ENCODE data around the gene TBX18. TPM values are rescaled to one million over a fixed set of nuclear protein-coding genes. Genes with fewer than 3 reads are reported as not detected.

Gene TBX18
- total RNA-seq, 1 donor from 2014 or later, result 1.3 TPM

GRCh38 chr6:84667252-84668213 lies 96.9 kb downstream of the TBX18 start:
- no peak for DNase-seq (ENCODE audit: low read depth)
- H3K4me3 ChIP-seq (ENCODE audit: low read depth, low read length), result no peak overlapping the region
- TF ChIP-seq, protein P1, sequence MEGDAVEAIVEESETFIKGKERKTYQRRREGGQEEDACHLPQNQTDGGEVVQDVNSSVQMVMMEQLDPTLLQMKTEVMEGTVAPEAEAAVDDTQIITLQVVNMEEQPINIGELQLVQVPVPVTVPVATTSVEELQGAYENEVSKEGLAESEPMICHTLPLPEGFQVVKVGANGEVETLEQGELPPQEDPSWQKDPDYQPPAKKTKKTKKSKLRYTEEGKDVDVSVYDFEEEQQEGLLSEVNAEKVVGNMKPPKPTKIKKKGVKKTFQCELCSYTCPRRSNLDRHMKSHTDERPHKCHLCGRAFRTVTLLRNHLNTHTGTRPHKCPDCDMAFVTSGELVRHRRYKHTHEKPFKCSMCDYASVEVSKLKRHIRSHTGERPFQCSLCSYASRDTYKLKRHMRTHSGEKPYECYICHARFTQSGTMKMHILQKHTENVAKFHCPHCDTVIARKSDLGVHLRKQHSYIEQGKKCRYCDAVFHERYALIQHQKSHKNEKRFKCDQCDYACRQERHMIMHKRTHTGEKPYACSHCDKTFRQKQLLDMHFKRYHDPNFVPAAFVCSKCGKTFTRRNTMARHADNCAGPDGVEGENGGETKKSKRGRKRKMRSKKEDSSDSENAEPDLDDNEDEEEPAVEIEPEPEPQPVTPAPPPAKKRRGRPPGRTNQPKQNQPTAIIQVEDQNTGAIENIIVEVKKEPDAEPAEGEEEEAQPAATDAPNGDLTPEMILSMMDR (IDR thresholded peaks at IDR 0.05; ENCODE audit: insufficient read depth, low read length, severe bottlenecking), result no peak
- FAIRE-seq, result no peak
- H3K36me3 ChIP-seq (ENCODE audit: control insufficient read depth, insufficient read depth, low read length), result no peaks in the 10 kb centered on the region
- H3K27me3 ChIP-seq (ENCODE audit: control insufficient read depth, insufficient read depth, low read length), result no peaks in the 10 kb centered on the region

DNA sequence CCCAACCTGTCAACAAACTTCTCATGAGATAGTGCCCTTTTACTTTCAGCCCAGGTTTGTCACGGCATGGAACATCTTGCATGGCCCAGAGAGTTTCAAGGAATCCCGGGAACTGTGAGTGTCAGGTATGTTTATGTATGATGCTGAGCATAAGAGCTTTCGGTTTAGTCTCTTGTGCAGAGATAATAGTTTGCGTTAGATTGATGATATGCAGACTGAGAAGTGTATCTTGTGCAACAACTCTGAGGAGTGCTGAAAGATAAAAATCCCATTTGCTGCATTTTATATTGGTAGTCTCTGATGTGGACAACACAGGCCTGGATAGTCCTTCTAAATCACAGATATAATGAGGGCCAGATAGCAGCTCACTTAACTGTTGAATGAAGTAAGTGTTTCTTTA lies 99.0 kb downstream of the TBX18 start:
- TF ChIP-seq, protein P1 (IDR thresholded peaks at IDR 0.05; ENCODE audit: insufficient read depth, low read length, severe bottlenecking), result no peak
- DNase-seq (ENCODE audit: low read depth) (no peak), FAIRE-seq (no peak)

DNA sequence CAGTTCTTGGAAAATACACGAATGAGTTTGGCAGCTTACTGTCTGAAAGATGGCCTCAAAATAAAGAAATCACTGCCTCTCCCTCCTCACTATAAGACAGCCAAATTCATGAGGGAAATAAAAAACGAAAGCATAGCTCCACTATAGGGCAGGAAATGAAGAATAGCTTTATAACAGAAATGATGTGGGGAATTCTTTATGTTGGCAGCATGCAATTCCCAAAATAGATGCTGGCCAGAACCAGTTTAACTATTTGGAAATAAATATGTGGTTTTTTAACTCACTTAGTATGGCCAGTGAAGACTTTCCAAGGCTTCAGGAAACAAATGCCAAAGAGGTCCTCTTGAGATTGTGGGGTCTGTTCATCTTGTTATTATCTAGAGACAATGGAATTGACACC lies 100.5 kb downstream of the TBX18 start:
- Histone ChIP-seq H3K36me3 (ENCODE audit: control insufficient read depth, insufficient read depth, low read length) (no peaks in the 10 kb centered on the region), H3K27me3 (ENCODE audit: control insufficient read depth, insufficient read depth, low read length) (no peaks in the 10 kb centered on the region), H3K4me3 (ENCODE audit: low read depth, low read length) (no peak overlapping the region)
- DNase-seq (ENCODE audit: low read depth), result no peak
- TF ChIP-seq, protein P1 (IDR thresholded peaks at IDR 0.05; ENCODE audit: insufficient read depth, low read length, severe bottlenecking), result no peak
- no peak for FAIRE-seq

More for the DNA sequence above, 99.0 kb downstream of the TBX18 start:
- no peaks in the 10 kb centered on the region for H3K36me3 ChIP-seq (ENCODE audit: control insufficient read depth, insufficient read depth, low read length)
- H3K4me3 ChIP-seq (ENCODE audit: low read depth, low read length), result no peak overlapping the region
- H3K27me3 ChIP-seq (ENCODE audit: control insufficient read depth, insufficient read depth, low read length), result no peaks in the 10 kb centered on the region

- TF ChIP-seq, protein P1 (IDR thresholded peaks at IDR 0.05; ENCODE audit: insufficient read depth, low read length, severe bottlenecking), result no peak
- FAIRE-seq (no peak), DNase-seq (ENCODE audit: low read depth) (peak; percentile 29)
These were observed 106.9 kb downstream of the TBX18 start for GRCh38 chr6:84657486-84657885.

GRCh38 chr6:84657025-84657424 lies 107.4 kb downstream of the TBX18 start:
- TF ChIP-seq, protein P1 (IDR thresholded peaks at IDR 0.05; ENCODE audit: insufficient read depth, low read length, severe bottlenecking), result no peak
- no peak for DNase-seq (ENCODE audit: low read depth)
- FAIRE-seq, result no peak
- no peak overlapping the region for H3K4me3 ChIP-seq (ENCODE audit: low read depth, low read length)
- H3K27me3 ChIP-seq (ENCODE audit: control insufficient read depth, insufficient read depth, low read length), result no peaks in the 10 kb centered on the region
- no peaks in the 10 kb centered on the region for H3K36me3 ChIP-seq (ENCODE audit: control insufficient read depth, insufficient read depth, low read length)

More at GRCh38 chr6:84657486-84657885, 106.9 kb downstream of the TBX18 start:
- Histone ChIP-seq H3K27me3 (ENCODE audit: control insufficient read depth, insufficient read depth, low read length) (no peaks in the 10 kb centered on the region), H3K4me3 (ENCODE audit: low read depth, low read length) (no peak overlapping the region), H3K36me3 (ENCODE audit: control insufficient read depth, insufficient read depth, low read length) (no peaks in the 10 kb centered on the region)
